A549 (cell line): Measurements from ENCODE around the gene ZSCAN22. TPM values are rescaled to one million over a fixed set of nuclear protein-coding genes. Genes with fewer than 3 reads are reported as not detected.

Experiments
- ATAC-seq, 2 experiments: fragments of 200-7000 bp in 1 of 2; fragments of >200 bp in 1 of 2; cut with Nextera tagmentation in 1 of 2; cut with Tn5 transposase in 1 of 2; 3 replicates each; pipeline versions ENCODE4 v1.8.0 to v1.9.1; 2018 to 2020; ENCODE audit warnings: mild to moderate bottlenecking in 1 of 2, moderate library complexity in 1 of 2
- CTCF ChIA-PET: fragments of 300-600 bp; sonication (Branson Sonifier 250); formaldehyde crosslinking; extraction: SDS; loops from one replicate; lab custom pipeline; 2021; ENCODE audit warnings: antibody characterized with exemption, inconsistent platforms; lab: Yijun Ruan, JAX
- POLR2A ChIA-PET: fragments of 350-600 bp; formaldehyde crosslinking; extraction: SDS; loops from one replicate; lab custom pipeline; 2021; ENCODE audit warnings: antibody characterized with exemption, inconsistent platforms; lab: Yijun Ruan, JAX
- DNase-seq, 2 experiments: peaks; one replicate each; pipeline versions ENCODE4 v3.0.0 to v3.0.0-alpha.2; 2011 to 2016; ENCODE audit warnings: low read depth in 1 of 2, low spot score in 1 of 2
- FAIRE-seq: peaks from 2 replicates; lab custom pipeline; 2011; peaks lifted over from hg19 to GRCh38; lab: Jason Lieb, UNC
- H3K27ac ChIP-seq, 2 experiments: fragments of >200 bp; sonication (Bioruptor Twin); formaldehyde crosslinking; 3 replicates each; pipeline ENCODE4 v1.5.1; 2016 to 2017
- H3K4me1 ChIP-seq: fragments of >200 bp; sonication (Bioruptor Twin); formaldehyde crosslinking; 3 replicates; pipeline ENCODE4 v1.6.1; 2016
- H3K4me2 ChIP-seq: fragments of >200 bp; sonication (Bioruptor Twin); formaldehyde crosslinking; 3 replicates; pipeline ENCODE4 v1.6.1; 2016
- H3K4me3 ChIP-seq: fragments of >200 bp; sonication (Bioruptor Twin); formaldehyde crosslinking; 3 replicates; pipeline ENCODE4 v1.5.1; 2016
- H3K9me3 ChIP-seq: fragments of >200 bp; sonication (Bioruptor Twin); formaldehyde crosslinking; 3 replicates; pipeline ENCODE4 v1.6.1; 2016
- ATOH8 ChIP-seq: fragments of 250-450 bp; sonication (Bioruptor Pico); IDR thresholded peaks from 2 replicates; pipeline ENCODE4 v1.5.0; 2020; ENCODE audit warnings: low read depth, mild to moderate bottlenecking, moderate library complexity
- BCL3 ChIP-seq: fragments of >200 bp; sonication (Bioruptor Twin); formaldehyde crosslinking; IDR thresholded peaks from 3 replicates; pipeline ENCODE4 v1.6.1; 2016
- CEBPB ChIP-seq, 2 experiments: fragments of >200 bp in 1 of 2; sonication (Bioruptor Twin) in 1 of 2; formaldehyde crosslinking in 1 of 2; IDR thresholded peaks; 2 replicates each; pipeline ENCODE4 v1.6.1; 2012 to 2016
- CTCF ChIP-seq: fragments of >200 bp; sonication (Bioruptor Twin); formaldehyde crosslinking; IDR thresholded peaks from 3 replicates; pipeline ENCODE4 v1.5.1; 2016
- EHMT2 ChIP-seq: fragments of 200-600 bp; sonication (generic); IDR thresholded peaks from 2 replicates; pipeline ENCODE4 v1.6.1; 2016; ENCODE audit warnings: antibody characterized with exemption, low read depth, mild to moderate bottlenecking, moderate library complexity
- GATA3 ChIP-seq: IDR thresholded peaks from 2 replicates; pipeline ENCODE4 v1.6.1; 2012; ENCODE audit warnings: borderline replicate concordance
- HOXB13 ChIP-seq: fragments of 250-450 bp; sonication (Bioruptor Pico); IDR thresholded peaks from 2 replicates; pipeline ENCODE4 v1.5.0; 2020; ENCODE audit warnings: low read depth, mild to moderate bottlenecking, moderate library complexity
- JUN ChIP-seq, 2 experiments: fragments of >200 bp; sonication (Bioruptor Twin); formaldehyde crosslinking; IDR thresholded peaks; 2 replicates in 1 of 2; 3 replicates in 1 of 2; pipeline ENCODE4 v1.6.1; 2016 to 2017
- KDM1A ChIP-seq: fragments of 200-600 bp; sonication (generic); IDR thresholded peaks from 2 replicates; pipeline ENCODE4 v1.6.1; 2016; ENCODE audit warnings: low read depth, mild to moderate bottlenecking
- KDM5A ChIP-seq: fragments of 200-600 bp; sonication (generic); IDR thresholded peaks from 2 replicates; pipeline ENCODE4 v1.6.1; 2016; ENCODE audit warnings: antibody characterized with exemption, mild to moderate bottlenecking
- MAFK ChIP-seq: fragments of 450-650 bp; IDR thresholded peaks from 2 replicates; pipeline ENCODE4 v1.6.1; 2014; ENCODE audit not compliant: partially characterized antibody
- NFE2L2 ChIP-seq: fragments of 150-350 bp; conservative IDR thresholded peaks from 2 replicates; pipeline ENCODE4 v1.6.1; 2014; ENCODE audit warnings: low read length
- RARB ChIP-seq: fragments of 250-450 bp; sonication (Bioruptor Pico); IDR thresholded peaks from 2 replicates; pipeline ENCODE4 v1.8.0; 2021; ENCODE audit warnings: mild to moderate bottlenecking, moderate library complexity
- REST ChIP-seq: fragments of 200-600 bp; sonication (generic); IDR thresholded peaks from 2 replicates; pipeline ENCODE4 v1.6.1; 2016; ENCODE audit warnings: antibody characterized with exemption, mild to moderate bottlenecking, moderate library complexity
- RNF2 ChIP-seq: fragments of 200-600 bp; sonication (generic); IDR thresholded peaks from 2 replicates; pipeline ENCODE4 v1.6.1; 2016; ENCODE audit warnings: low read depth, mild to moderate bottlenecking, antibody characterized with exemption, moderate library complexity, borderline replicate concordance
- SREBF2 ChIP-seq: fragments of 450-650 bp; IDR thresholded peaks from 2 replicates; pipeline ENCODE4 v1.6.1; 2014; ENCODE audit warnings: mild to moderate bottlenecking, moderate library complexity
- USF2 ChIP-seq: fragments of 450-650 bp; IDR thresholded peaks from 2 replicates; pipeline ENCODE4 v1.6.1; 2014; ENCODE audit warnings: antibody characterized with exemption
- ZSCAN20 ChIP-seq: fragments of 250-450 bp; sonication (Bioruptor Pico); IDR thresholded peaks from 2 replicates; pipeline ENCODE4 v1.8.0; 2022; ENCODE audit warnings: mild to moderate bottlenecking, moderate library complexity
- WGBS: methylation state at CpG from one replicate; pipeline ENCODE4 v1.1.6; 2017; ENCODE audit errors: missing lambda C conversion rate; 5-methylcytosine and 5-hydroxymethylcytosine counted together
- polyA plus RNA-seq, 4 experiments: library from polyadenylated mRNA; depleted of rRNA in 3 of 4; stranded (reverse); fragments of >200 nt; fragmentation: RNase III in 1 of 4; extraction: RNeasy Plus Mini Kit Qiagen cat#74134 plus additional on column Dnase treatment in 1 of 4; gene quantifications; 2 replicates in 3 of 4; 3 replicates in 1 of 4; pipeline ENCODE4 v1.2.3, GENCODE V29; 2011 to 2017

The ZSCAN22 gene
- polyA plus RNA-seq, 2 of the 4 experiments (the other 2 are of a cell fraction) = 2.0 to 4.4 TPM

- CTCF ChIA-PET = interaction anchor here (0.9 kb wide), 1 partner anchor 136 kb away, joined by 3 read pairs; the partner anchor contains the start of gene ZBTB45
- H3K4me3 ChIP-seq = no peak overlapping the region
- FAIRE-seq (no peak), ATAC-seq (no peak), DNase-seq (no peak)
- 93% methylated on average over 6 of the region's 6 CpGs for WGBS
- no peak for TF ChIP-seq JUN (IDR thresholded peaks at IDR 0.05)
- no peak for TF ChIP-seq RNF2
- TF ChIP-seq KDM1A = no peak
- no peak for TF ChIP-seq RARB (CRISPR knock-in tag)
- no peak for TF ChIP-seq NFE2L2
- no peak for TF ChIP-seq KDM5A
- TF ChIP-seq USF2 = no peak
- no peaks in the 10 kb centered on the region for H3K9me3 ChIP-seq
- H3K4me1 ChIP-seq = peaks cover 28% of the 10 kb centered on the region
- no peak overlapping the region for H3K4me2 ChIP-seq
- POLR2A ChIA-PET = interaction anchor here (3.8 kb wide), 1 partner anchor 21 kb away, joined by 18 read pairs; the partner anchor contains the start of gene ZNF497
- no peak overlapping the region for H3K27ac ChIP-seq
Measured at GRCh38 chr19:58382997-58383603, 56.3 kb downstream of the ZSCAN22 start.

GRCh38 chr19:58385313-58385890 is 58.6 kb downstream of the ZSCAN22 start:
- no peak for ATAC-seq
- 87% methylated on average over 9 of the region's 9 CpGs for WGBS
- peak overlapping the region; percentile 95 for H3K4me2 ChIP-seq
- peak overlapping the region; percentile 99 for H3K27ac ChIP-seq
- H3K4me1 ChIP-seq = peaks cover 43% of the 10 kb centered on the region
- ChIA-PET POLR2A (interaction anchor here (0.6 to 3.8 kb wide), 3 partner anchors 23 to 131 kb away, joined by 3 to 18 read pairs (median 7); partner anchors contain the start of genes ZNF497 and ZNF584), CTCF (interaction anchor here (1.0 kb wide), 1 partner anchor 134 kb away, joined by 3 read pairs; the partner anchor contains the start of gene ZBTB45)
- H3K9me3 ChIP-seq = no peaks in the 10 kb centered on the region
- peak overlapping the region; percentile 81 for H3K4me3 ChIP-seq
- FAIRE-seq = no peak
- no peak for DNase-seq
- no peak for TF ChIP-seq KDM5A
- no peak for TF ChIP-seq REST
- TF ChIP-seq CTCF = no peak
- TF ChIP-seq ATOH8 (CRISPR knock-in tag) = no peak
- TF ChIP-seq GATA3 = no peak
- TF ChIP-seq MAFK = no peak
- no peak for TF ChIP-seq BCL3
- TF ChIP-seq EHMT2 = no peak
- TF ChIP-seq CEBPB (IDR thresholded peaks at IDR 0.05) = no peak
- no peak for TF ChIP-seq ZSCAN20
- no peak for TF ChIP-seq HOXB13 (CRISPR knock-in tag)
- no peak for TF ChIP-seq SREBF2
